Astrocyte (in vitro differentiated cells and primary cell): ENCODE results near the gene OXT. TPM values are rescaled to one million over a fixed set of nuclear protein-coding genes. Genes with fewer than 3 reads are reported as not detected.

ENCODE experiments used
- DNase-seq: peaks from one replicate; pipeline ENCODE4 v3.0.0-alpha.2; 2010; ENCODE audit warnings: low read depth
- FAIRE-seq: peaks from 2 replicates; lab custom pipeline; 2011; peaks lifted over from hg19 to GRCh38; lab: Jason Lieb, UNC
- H2AFZ ChIP-seq: 2 replicates; pipeline ENCODE4 v1.6.0; 2012; ENCODE audit warnings: low read depth, low read length, inconsistent platforms
- H3K27ac ChIP-seq: 2 replicates; pipeline ENCODE4 v1.5.1; 2011; ENCODE audit warnings: low read depth, low read length, inconsistent platforms
- H3K27me3 ChIP-seq: 2 replicates; pipeline ENCODE4 v1.6.0; 2011; ENCODE audit warnings: low read length, inconsistent platforms; ENCODE audit not compliant: insufficient read depth
- H3K36me3 ChIP-seq: 2 replicates; pipeline ENCODE4 v1.5.1; 2011; ENCODE audit warnings: low read length, inconsistent platforms; ENCODE audit not compliant: insufficient read depth
- H3K4me1 ChIP-seq: 2 replicates; pipeline ENCODE4 v1.5.1; 2011; ENCODE audit warnings: low read length, inconsistent platforms; ENCODE audit not compliant: insufficient read depth
- H3K4me2 ChIP-seq: 2 replicates; pipeline ENCODE4 v1.6.0; 2012; ENCODE audit warnings: low read length, inconsistent platforms
- H3K4me3 ChIP-seq: 2 replicates; pipeline ENCODE4 v1.5.1; 2011; ENCODE audit warnings: low read depth, mild to moderate bottlenecking, low read length, inconsistent platforms; ENCODE audit not compliant: insufficient read depth
- H3K79me2 ChIP-seq: 2 replicates; pipeline ENCODE4 v1.6.0; 2012; ENCODE audit warnings: mild to moderate bottlenecking, low read length, inconsistent platforms; ENCODE audit not compliant: insufficient read depth
- H3K9ac ChIP-seq: 2 replicates; pipeline ENCODE4 v1.6.0; 2012; ENCODE audit warnings: mild to moderate bottlenecking, low read length, inconsistent platforms
- H3K9me3 ChIP-seq: 2 replicates; pipeline ENCODE4 v1.5.1; 2012; ENCODE audit warnings: low read depth, mild to moderate bottlenecking, low read length, inconsistent platforms; ENCODE audit not compliant: insufficient read depth
- H4K20me1 ChIP-seq: 2 replicates; pipeline ENCODE4 v1.6.0; 2012; ENCODE audit warnings: low read length, inconsistent platforms; ENCODE audit not compliant: insufficient read depth
- H3K27ac Mint-ChIP-seq: one replicate; pipeline ENCODE4 v1.8.0; 2021; ENCODE audit warnings: mild to moderate bottlenecking, mixed read lengths; ENCODE audit not compliant: unreplicated experiment
- H3K27me3 Mint-ChIP-seq: one replicate; pipeline ENCODE4 v1.8.0; 2021; ENCODE audit warnings: low read depth, mixed read lengths; ENCODE audit not compliant: unreplicated experiment
- H3K36me3 Mint-ChIP-seq: one replicate; pipeline ENCODE4 v1.8.0; 2021; ENCODE audit warnings: low read depth, mixed read lengths; ENCODE audit not compliant: unreplicated experiment
- H3K4me1 Mint-ChIP-seq: one replicate; pipeline ENCODE4 v1.8.0; 2021; ENCODE audit warnings: low read depth, mixed read lengths; ENCODE audit not compliant: unreplicated experiment
- H3K4me3 Mint-ChIP-seq: one replicate; pipeline ENCODE4 v1.8.0; 2021; ENCODE audit warnings: mild to moderate bottlenecking, moderate library complexity, mixed read lengths; ENCODE audit not compliant: unreplicated experiment
- H3K9me3 Mint-ChIP-seq: one replicate; pipeline ENCODE4 v1.8.0; 2021; ENCODE audit warnings: mild to moderate bottlenecking, mixed read lengths; ENCODE audit not compliant: unreplicated experiment
- CTCF ChIP-seq: IDR thresholded peaks from 2 replicates; pipeline ENCODE4 v1.5.1; 2011; ENCODE audit warnings: low read depth, mild to moderate bottlenecking, inconsistent platforms, low read length, moderate library complexity; ENCODE audit not compliant: insufficient read depth
- EZH2 ChIP-seq: IDR thresholded peaks from 2 replicates; pipeline ENCODE4 v1.6.1; 2012; ENCODE audit warnings: mild to moderate bottlenecking, low read length, inconsistent platforms; ENCODE audit not compliant: insufficient read depth
- total RNA-seq: library from RNA; stranded (reverse); gene quantifications from 2 replicates; pipeline ENCODE4 v1.2.1, GENCODE V29; 2021

OXT gene
- total RNA-seq, 1 donor from 2014 or later: not detected

GRCh38 chr20:3090565-3090964 is 19.1 kb downstream of the OXT start:
- no peak overlapping the region for H3K27ac Mint-ChIP-seq
- TF ChIP-seq CTCF: no peak
- no peak for TF ChIP-seq EZH2

GRCh38 chr20:3092611-3093379 is 21.4 kb downstream of the OXT start:
- no peaks in the 10 kb centered on the region for H4K20me1 ChIP-seq
- peak overlapping the region; percentile 23 for H3K9ac ChIP-seq
- no peak for FAIRE-seq
- peak overlapping the region; percentile 81 for H3K4me2 ChIP-seq
- peaks cover 41% of the 10 kb centered on the region for H3K27me3 Mint-ChIP-seq
- H3K36me3 ChIP-seq: no peaks in the 10 kb centered on the region
- H3K9me3 ChIP-seq: no peaks in the 10 kb centered on the region
- H2AFZ ChIP-seq: peak overlapping the region; percentile 81
- H3K27me3 ChIP-seq: peaks cover 9% of the 10 kb centered on the region
- H3K79me2 ChIP-seq: no peaks in the 10 kb centered on the region
- peaks cover 5% of the 10 kb centered on the region for H3K4me1 ChIP-seq
- H3K36me3 Mint-ChIP-seq: no peaks in the 10 kb centered on the region
- peaks cover 7% of the 10 kb centered on the region for H3K9me3 Mint-ChIP-seq
- TF ChIP-seq CTCF (no peak), EZH2 (peak; percentile 75)
- H3K4me3 Mint-ChIP-seq: no peak overlapping the region
- H3K4me1 Mint-ChIP-seq: no peaks in the 10 kb centered on the region
- no peak overlapping the region for H3K27ac Mint-ChIP-seq
- H3K27ac ChIP-seq: no peak overlapping the region
- peak; percentile 7 for DNase-seq
- H3K4me3 ChIP-seq: peak overlapping the region; percentile 39

More at GRCh38 chr20:3090565-3090964, 19.1 kb downstream of the OXT start:
- Histone ChIP-seq H3K4me1 (peaks cover 5% of the 10 kb centered on the region), H3K9me3 (no peaks in the 10 kb centered on the region), H3K4me3 (no peak overlapping the region), H4K20me1 (no peaks in the 10 kb centered on the region), H3K9ac (no peak overlapping the region), H3K27me3 (peaks cover 9% of the 10 kb centered on the region), H3K36me3 (no peaks in the 10 kb centered on the region), H3K4me2 (no peak overlapping the region), H3K79me2 (no peaks in the 10 kb centered on the region), H2AFZ (no peak overlapping the region), H3K27ac (no peak overlapping the region)
- H3K36me3 Mint-ChIP-seq: no peaks in the 10 kb centered on the region
- peaks cover 35% of the 10 kb centered on the region for H3K27me3 Mint-ChIP-seq
- H3K4me3 Mint-ChIP-seq: no peak overlapping the region
- no peak for DNase-seq
- H3K4me1 Mint-ChIP-seq: no peaks in the 10 kb centered on the region
- FAIRE-seq: no peak
- H3K9me3 Mint-ChIP-seq: peaks cover 7% of the 10 kb centered on the region

- Mint-ChIP-seq H3K4me1 (no peaks in the 10 kb centered on the region), H3K27ac (no peak overlapping the region), H3K36me3 (no peaks in the 10 kb centered on the region), H3K27me3 (peaks cover 33% of the 10 kb centered on the region), H3K9me3 (peaks cover 7% of the 10 kb centered on the region), H3K4me3 (no peak overlapping the region)
- Histone ChIP-seq H2AFZ (no peak overlapping the region), H3K79me2 (no peaks in the 10 kb centered on the region), H3K27me3 (peaks cover 9% of the 10 kb centered on the region), H4K20me1 (no peaks in the 10 kb centered on the region), H3K9me3 (no peaks in the 10 kb centered on the region), H3K9ac (no peak overlapping the region), H3K4me1 (peaks cover 5% of the 10 kb centered on the region), H3K36me3 (no peaks in the 10 kb centered on the region), H3K27ac (no peak overlapping the region), H3K4me3 (no peak overlapping the region), H3K4me2 (no peak overlapping the region)
- no peak for FAIRE-seq
- no peak for DNase-seq
- TF ChIP-seq CTCF (no peak), EZH2 (no peak)
Measured at GRCh38 chr20:3093861-3094361, 22.5 kb downstream of the OXT start.
